H9 (cell line): ENCODE data around the gene ZBTB7A. TPM values are rescaled to one million over a fixed set of nuclear protein-coding genes. Genes with fewer than 3 reads are reported as not detected.

Source experiments
- DNase-seq: peaks from one replicate; pipeline ENCODE4 v3.0.0-alpha.2; 2017
- H2AFZ ChIP-seq: one replicate; pipeline ENCODE4 v1.6.1; 2013; ENCODE audit warnings: mild to moderate bottlenecking, low read length, control low read depth, moderate library complexity
- H2AK5ac ChIP-seq: 2 replicates; pipeline ENCODE4 v1.6.1; 2013; ENCODE audit warnings: low read length, control low read depth, mixed read lengths; ENCODE audit not compliant: insufficient read length
- H2BK120ac ChIP-seq: one replicate; pipeline ENCODE4 v1.6.1; 2013; ENCODE audit warnings: low read depth, mild to moderate bottlenecking, low read length, control low read depth, inconsistent platforms; ENCODE audit not compliant: poor library complexity, severe bottlenecking
- H2BK12ac ChIP-seq: 2 replicates; pipeline ENCODE4 v1.6.1; 2013; ENCODE audit warnings: low read length, control low read depth, mixed read lengths, low read depth; ENCODE audit not compliant: insufficient read length
- H2BK15ac ChIP-seq: 2 replicates; pipeline ENCODE4 v1.6.1; 2013; ENCODE audit warnings: low read depth, low read length, control low read depth
- H2BK20ac ChIP-seq: one replicate; pipeline ENCODE4 v1.6.1; 2013; ENCODE audit warnings: low read depth, mild to moderate bottlenecking, low read length, control low read depth, inconsistent platforms; ENCODE audit not compliant: poor library complexity, severe bottlenecking
- H2BK5ac ChIP-seq: 2 replicates; pipeline ENCODE4 v1.6.1; 2013; ENCODE audit warnings: low read length, control low read depth, mixed read lengths; ENCODE audit not compliant: insufficient read length
- H3K14ac ChIP-seq: 2 replicates; pipeline ENCODE4 v1.6.1; 2013; ENCODE audit warnings: low read length, control low read depth; ENCODE audit not compliant: insufficient read depth
- H3K18ac ChIP-seq: 2 replicates; pipeline ENCODE4 v1.6.1; 2013; ENCODE audit warnings: low read depth, mild to moderate bottlenecking, mixed read lengths, low read length, control low read depth; ENCODE audit not compliant: insufficient read length
- H3K23ac ChIP-seq: 2 replicates; pipeline ENCODE4 v1.6.1; 2013; ENCODE audit warnings: low read length, control low read depth, mixed read lengths, low read depth; ENCODE audit not compliant: insufficient read length
- H3K23me2 ChIP-seq: 2 replicates; pipeline ENCODE4 v1.6.1; 2013; ENCODE audit warnings: low read depth, mild to moderate bottlenecking, mixed read lengths, low read length, control low read depth; ENCODE audit not compliant: insufficient read length, poor library complexity, severe bottlenecking
- H3K27ac ChIP-seq: 2 replicates; pipeline ENCODE4 v1.5.1; 2013; ENCODE audit warnings: low read length, control low read depth, mixed read lengths, low read depth; ENCODE audit not compliant: insufficient read length
- H3K27me3 ChIP-seq: 2 replicates; pipeline ENCODE4 v1.6.1; 2013; ENCODE audit warnings: low read length, control low read depth, inconsistent platforms; ENCODE audit not compliant: insufficient read depth
- H3K4ac ChIP-seq: 2 replicates; pipeline ENCODE4 v1.6.1; 2013; ENCODE audit warnings: low read depth, mild to moderate bottlenecking, control low read depth, inconsistent platforms, low read length, moderate library complexity
- H3K4me1 ChIP-seq: 2 replicates; pipeline ENCODE4 v1.6.1; 2013; ENCODE audit warnings: low read length, control low read depth, inconsistent platforms; ENCODE audit not compliant: insufficient read depth
- H3K4me2 ChIP-seq: 2 replicates; pipeline ENCODE4 v1.6.1; 2013; ENCODE audit warnings: low read length, control low read depth, mixed read lengths; ENCODE audit not compliant: insufficient read length, insufficient read depth
- H3K56ac ChIP-seq: 2 replicates; pipeline ENCODE4 v1.6.1; 2013; ENCODE audit warnings: low read depth, mild to moderate bottlenecking, mixed read lengths, low read length, control low read depth; ENCODE audit not compliant: insufficient read length
- H3K79me1 ChIP-seq: 2 replicates; pipeline ENCODE4 v1.6.1; 2013; ENCODE audit warnings: low read depth, mild to moderate bottlenecking, moderate library complexity, low read length, control low read depth, inconsistent platforms; ENCODE audit not compliant: insufficient read depth, poor library complexity, severe bottlenecking
- H3K79me2 ChIP-seq: 2 replicates; pipeline ENCODE4 v1.6.1; 2013; ENCODE audit warnings: low read length, control low read depth, inconsistent platforms; ENCODE audit not compliant: insufficient read depth
- H3K9ac ChIP-seq: 2 replicates; pipeline ENCODE4 v1.6.1; 2013; ENCODE audit warnings: low read length, control low read depth, mixed read lengths; ENCODE audit not compliant: insufficient read length; ENCODE audit errors: extremely low read depth
- H3K9me3 ChIP-seq: one replicate; pipeline ENCODE4 v1.6.1; 2013; ENCODE audit warnings: low read depth, low read length, inconsistent platforms; ENCODE audit not compliant: control insufficient read depth
- H3T11ph ChIP-seq: one replicate; pipeline ENCODE4 v1.6.1; 2013; ENCODE audit warnings: mild to moderate bottlenecking, low read length, control low read depth, inconsistent platforms
- H4K20me1 ChIP-seq: one replicate; pipeline ENCODE4 v1.6.1; 2013; ENCODE audit not compliant: control insufficient read depth, insufficient read length, insufficient read depth
- H4K5ac ChIP-seq: 2 replicates; pipeline ENCODE4 v1.6.1; 2013; ENCODE audit warnings: low read depth, mild to moderate bottlenecking, mixed read lengths, low read length, control low read depth; ENCODE audit not compliant: insufficient read length
- H4K8ac ChIP-seq: replicated peaks from 2 replicates; pipeline ENCODE4 v1.6.1; 2013; ENCODE audit warnings: low read length, control low read depth, mixed read lengths, low read depth; ENCODE audit not compliant: insufficient read length
- H4K91ac ChIP-seq: 2 replicates; pipeline ENCODE4 v1.6.1; 2013; ENCODE audit warnings: low read depth, mild to moderate bottlenecking, moderate library complexity, mixed read lengths, low read length, control low read depth; ENCODE audit not compliant: insufficient read length
- H3K27ac Mint-ChIP-seq, 3 experiments: 2 replicates in 2 of 3; 3 replicates in 1 of 3; pipeline ENCODE4 v1.8.0; 2020 to 2021; ENCODE audit warnings: mixed read lengths in 3 of 3, mild to moderate bottlenecking in 1 of 3, moderate library complexity in 1 of 3
- H3K27me3 Mint-ChIP-seq: 2 replicates; pipeline ENCODE4 v1.8.0; 2021; ENCODE audit warnings: low read depth, mild to moderate bottlenecking, moderate library complexity, mixed read lengths
- H3K36me3 Mint-ChIP-seq, 3 experiments: 2 replicates in 2 of 3; 3 replicates in 1 of 3; pipeline ENCODE4 v1.8.0; 2020 to 2021; ENCODE audit warnings: low read depth in 3 of 3, mixed read lengths in 3 of 3; ENCODE audit not compliant: insufficient read depth in 1 of 3
- H3K4me1 Mint-ChIP-seq, 2 experiments: 2 replicates each; pipeline ENCODE4 v1.8.0; 2020; ENCODE audit warnings: mixed read lengths in 2 of 2
- H3K4me3 Mint-ChIP-seq, 2 experiments: 2 replicates in 1 of 2; 3 replicates in 1 of 2; pipeline ENCODE4 v1.8.0; 2020 to 2021; ENCODE audit warnings: mild to moderate bottlenecking in 2 of 2, mixed read lengths in 2 of 2, moderate library complexity in 1 of 2
- H3K9me3 Mint-ChIP-seq, 2 experiments: 2 replicates in 1 of 2; 3 replicates in 1 of 2; pipeline ENCODE4 v1.8.0; 2020; ENCODE audit warnings: mild to moderate bottlenecking in 2 of 2, mixed read lengths in 2 of 2, moderate library complexity in 1 of 2
- WGBS: extraction: QIAGEN DNeasy Blood & Tissue Kit; methylation state at CpG from one replicate; pipeline ENCODE4 v1.1.7; 2013; ENCODE audit warnings: missing lambda C conversion rate, low lambda C conversion rate, mixed read lengths; ENCODE audit not compliant: insufficient read length; ENCODE audit errors: extremely low coverage; 5-methylcytosine and 5-hydroxymethylcytosine counted together
- total RNA-seq: library from RNA; stranded (reverse); gene quantifications from 2 replicates; pipeline ENCODE4 v1.2.1, GENCODE V29; 2021
- TF ChIP-seq, protein P1 (sequence below): fragments of 200-600 bp; sonication (generic); conservative IDR thresholded peaks from 3 replicates; pipeline ENCODE4 v1.8.0; 2021; ENCODE audit warnings: antibody characterized with exemption, mild to moderate bottlenecking

Gene ZBTB7A
- total RNA-seq, 1 experiment from 2014 or later: 24.9 TPM

DNA sequence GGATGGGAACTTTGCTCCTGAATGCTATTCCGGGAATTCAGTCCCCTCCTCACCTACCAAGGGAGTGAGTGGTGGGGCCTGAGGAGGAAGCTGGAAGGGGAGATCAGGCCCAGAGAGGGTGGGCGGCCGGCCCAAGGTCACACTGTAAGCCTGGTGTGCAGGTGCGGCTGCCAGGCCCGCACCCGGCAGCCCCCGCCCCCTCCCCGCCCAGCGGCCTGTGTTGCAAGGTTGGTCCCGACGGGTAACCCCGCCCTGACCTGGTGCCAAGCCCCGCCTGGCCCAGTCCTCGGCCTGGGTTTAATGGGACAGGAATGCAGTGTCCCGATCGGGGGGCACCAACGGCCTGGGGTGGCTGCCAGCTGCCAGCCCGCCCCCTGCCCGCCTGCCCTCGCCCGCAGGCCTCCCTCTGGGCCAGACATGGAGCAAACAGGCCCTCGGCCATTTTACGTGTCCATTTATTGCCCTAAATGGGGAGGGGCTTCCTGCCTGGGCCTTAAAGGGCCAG, 5.5 kb downstream of the ZBTB7A start:
- Histone ChIP-seq H2BK20ac (no peak overlapping the region), H2BK15ac (no peak overlapping the region), H2BK5ac (no peak overlapping the region), H2AK5ac (no peak overlapping the region), H3K27ac (no peak overlapping the region), H2BK12ac (no peak overlapping the region), H3K23me2 (peaks cover 10% of the 10 kb centered on the region), H3K18ac (no peak overlapping the region), H4K5ac (no peak overlapping the region), H3K4me2 (no peak overlapping the region), H3K9ac (no peak overlapping the region), H2BK120ac (no peak overlapping the region), H3K79me1 (peaks cover 10% of the 10 kb centered on the region), H2AFZ (no peak overlapping the region), H3K4me1 (no peaks in the 10 kb centered on the region; the same call in 1 of the 2 replicates), H3T11ph (no peak overlapping the region), H3K56ac (no peak overlapping the region), H3K23ac (no peak overlapping the region), H4K91ac (no peak overlapping the region), H4K8ac (no peak overlapping the region), H3K4ac (no peak overlapping the region), H3K79me2 (peaks cover 32% of the 10 kb centered on the region; the same call in 1 of the 2 replicates), H3K9me3 (no peaks in the 10 kb centered on the region), H4K20me1 (peaks cover 3% of the 10 kb centered on the region), H3K27me3 (no peaks in the 10 kb centered on the region), H3K14ac (no peak overlapping the region; the same call in 1 of the 2 replicates)
- no peaks in the 10 kb centered on the region for H3K9me3 Mint-ChIP-seq
- no CpG with 5 or more reads among the region's 23 CpGs for WGBS
- H3K4me1 Mint-ChIP-seq: peaks cover 6 to 18% of the 10 kb centered on the region in 2 experiments
- no peaks in the 10 kb centered on the region; the same call in 1 of the 2 replicates for H3K27me3 Mint-ChIP-seq
- peaks cover 0 to 7% (median 4%) of the 10 kb centered on the region in 3 experiments; a peak in 2 of 7 replicates for H3K36me3 Mint-ChIP-seq
- H3K4me3 Mint-ChIP-seq: no peak overlapping the region
- DNase-seq: peak; percentile 73
- no peak overlapping the region for H3K27ac Mint-ChIP-seq
- TF ChIP-seq, protein P1, sequence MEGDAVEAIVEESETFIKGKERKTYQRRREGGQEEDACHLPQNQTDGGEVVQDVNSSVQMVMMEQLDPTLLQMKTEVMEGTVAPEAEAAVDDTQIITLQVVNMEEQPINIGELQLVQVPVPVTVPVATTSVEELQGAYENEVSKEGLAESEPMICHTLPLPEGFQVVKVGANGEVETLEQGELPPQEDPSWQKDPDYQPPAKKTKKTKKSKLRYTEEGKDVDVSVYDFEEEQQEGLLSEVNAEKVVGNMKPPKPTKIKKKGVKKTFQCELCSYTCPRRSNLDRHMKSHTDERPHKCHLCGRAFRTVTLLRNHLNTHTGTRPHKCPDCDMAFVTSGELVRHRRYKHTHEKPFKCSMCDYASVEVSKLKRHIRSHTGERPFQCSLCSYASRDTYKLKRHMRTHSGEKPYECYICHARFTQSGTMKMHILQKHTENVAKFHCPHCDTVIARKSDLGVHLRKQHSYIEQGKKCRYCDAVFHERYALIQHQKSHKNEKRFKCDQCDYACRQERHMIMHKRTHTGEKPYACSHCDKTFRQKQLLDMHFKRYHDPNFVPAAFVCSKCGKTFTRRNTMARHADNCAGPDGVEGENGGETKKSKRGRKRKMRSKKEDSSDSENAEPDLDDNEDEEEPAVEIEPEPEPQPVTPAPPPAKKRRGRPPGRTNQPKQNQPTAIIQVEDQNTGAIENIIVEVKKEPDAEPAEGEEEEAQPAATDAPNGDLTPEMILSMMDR: no peak
